Endothelial cell (in vitro differentiated cells): Measurements from ENCODE around the gene NCAPD2. TPM values are rescaled to one million over a fixed set of nuclear protein-coding genes. Genes with fewer than 3 reads are reported as not detected.

ENCODE experiments used
- DNase-seq: peaks from one replicate; pipeline ENCODE4 v3.0.0; 2021; ENCODE audit warnings: low spot score
- H3K27ac Mint-ChIP-seq: one replicate; pipeline ENCODE4 v1.8.0; 2021; ENCODE audit warnings: mixed read lengths, inconsistent platforms; ENCODE audit not compliant: unreplicated experiment
- H3K27me3 Mint-ChIP-seq: one replicate; pipeline ENCODE4 v1.8.0; 2021; ENCODE audit warnings: mild to moderate bottlenecking, moderate library complexity, mixed read lengths, inconsistent platforms; ENCODE audit not compliant: unreplicated experiment
- H3K36me3 Mint-ChIP-seq: one replicate; pipeline ENCODE4 v1.8.0; 2021; ENCODE audit warnings: mild to moderate bottlenecking, low read depth, mixed read lengths, inconsistent platforms; ENCODE audit not compliant: unreplicated experiment
- H3K4me1 Mint-ChIP-seq: one replicate; pipeline ENCODE4 v1.8.0; 2021; ENCODE audit warnings: mild to moderate bottlenecking, mixed read lengths, inconsistent platforms; ENCODE audit not compliant: unreplicated experiment
- H3K4me3 Mint-ChIP-seq: one replicate; pipeline ENCODE4 v1.8.0; 2021; ENCODE audit warnings: mild to moderate bottlenecking, mixed read lengths, inconsistent platforms; ENCODE audit not compliant: unreplicated experiment
- H3K9me3 Mint-ChIP-seq: one replicate; pipeline ENCODE4 v1.8.0; 2021; ENCODE audit warnings: mixed read lengths, inconsistent platforms; ENCODE audit not compliant: unreplicated experiment
- CTCF ChIP-seq: fragments of 200-600 bp; sonication (generic); IDR thresholded peaks from one replicate; pipeline ENCODE4 v1.5.0; 2021; ENCODE audit warnings: antibody characterized with exemption; ENCODE audit not compliant: unreplicated experiment
- total RNA-seq: library from RNA; stranded (reverse); fragmentation: NEBNext Ultra II Directional; extraction: Animal tissue kit (Norgen Biotek cat#: 25700); gene quantifications from one replicate; pipeline ENCODE4 v1.2.1, GENCODE V29; 2021; ENCODE audit not compliant: unreplicated experiment

NCAPD2 gene
- total RNA-seq, 1 donor from 2014 or later = 25.3 TPM

- no peaks in the 10 kb centered on the region for H3K9me3 Mint-ChIP-seq
- no peak for TF ChIP-seq CTCF
- peaks cover 40% of the 10 kb centered on the region for H3K4me1 Mint-ChIP-seq
- H3K27me3 Mint-ChIP-seq = peaks cover 17% of the 10 kb centered on the region
- DNase-seq = no peak
- peak overlapping the region; percentile 21 for H3K4me3 Mint-ChIP-seq
- H3K36me3 Mint-ChIP-seq = peaks cover 24% of the 10 kb centered on the region
- peak overlapping the region; percentile 52 for H3K27ac Mint-ChIP-seq
These were observed 45.4 kb downstream of the NCAPD2 start for GRCh38 chr12:6539314-6539682.

- Mint-ChIP-seq H3K4me3 (peak overlapping the region; percentile 21), H3K36me3 (peaks cover 28% of the 10 kb centered on the region), H3K4me1 (peaks cover 40% of the 10 kb centered on the region), H3K27me3 (peaks cover 19% of the 10 kb centered on the region), H3K27ac (no peak overlapping the region), H3K9me3 (no peaks in the 10 kb centered on the region)
- DNase-seq = no peak
- no peak for TF ChIP-seq CTCF
These were observed 45.8 kb downstream of the NCAPD2 start for GRCh38 chr12:6539707-6540134.

DNA sequence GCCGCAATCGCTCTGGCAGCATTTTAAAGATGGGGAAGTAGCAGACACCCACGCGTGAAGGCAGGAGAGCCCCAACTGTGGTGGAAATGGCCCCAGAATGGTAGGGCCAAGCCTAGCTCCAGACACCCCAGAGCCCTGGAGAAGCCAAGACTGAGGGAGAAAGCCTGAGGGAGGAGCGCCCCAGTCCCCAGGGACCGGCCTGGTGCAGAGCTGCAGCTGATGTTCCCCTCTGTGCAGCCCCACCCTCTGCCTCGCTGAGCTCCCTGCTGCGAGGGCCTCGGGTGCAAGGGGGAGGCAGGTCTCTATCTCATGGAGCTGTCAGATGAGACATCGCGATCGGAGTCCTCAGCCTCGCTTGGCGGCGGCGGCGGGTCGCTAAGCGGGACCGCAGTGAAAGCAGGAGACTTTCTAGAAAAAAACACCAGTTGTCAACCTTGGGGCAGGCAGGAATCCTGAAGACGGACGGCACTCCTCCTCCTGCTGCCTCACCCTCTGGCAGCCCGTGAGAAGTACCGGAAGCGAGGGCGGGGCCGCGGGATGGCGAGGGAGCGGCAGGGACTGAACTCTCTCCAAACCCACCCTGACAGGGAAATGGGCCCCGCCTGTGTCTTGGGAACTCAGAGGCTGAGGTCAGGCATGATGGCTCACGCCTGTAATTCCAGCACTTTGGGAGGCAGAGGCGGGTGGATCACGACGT lies 46.4 kb downstream of the NCAPD2 start:
- Mint-ChIP-seq H3K27ac (no peak overlapping the region), H3K36me3 (peaks cover 28% of the 10 kb centered on the region), H3K9me3 (no peaks in the 10 kb centered on the region), H3K27me3 (peaks cover 16% of the 10 kb centered on the region), H3K4me3 (no peak overlapping the region), H3K4me1 (peaks cover 40% of the 10 kb centered on the region)
- DNase-seq = peak; percentile 53
- TF ChIP-seq CTCF = no peak

DNA sequence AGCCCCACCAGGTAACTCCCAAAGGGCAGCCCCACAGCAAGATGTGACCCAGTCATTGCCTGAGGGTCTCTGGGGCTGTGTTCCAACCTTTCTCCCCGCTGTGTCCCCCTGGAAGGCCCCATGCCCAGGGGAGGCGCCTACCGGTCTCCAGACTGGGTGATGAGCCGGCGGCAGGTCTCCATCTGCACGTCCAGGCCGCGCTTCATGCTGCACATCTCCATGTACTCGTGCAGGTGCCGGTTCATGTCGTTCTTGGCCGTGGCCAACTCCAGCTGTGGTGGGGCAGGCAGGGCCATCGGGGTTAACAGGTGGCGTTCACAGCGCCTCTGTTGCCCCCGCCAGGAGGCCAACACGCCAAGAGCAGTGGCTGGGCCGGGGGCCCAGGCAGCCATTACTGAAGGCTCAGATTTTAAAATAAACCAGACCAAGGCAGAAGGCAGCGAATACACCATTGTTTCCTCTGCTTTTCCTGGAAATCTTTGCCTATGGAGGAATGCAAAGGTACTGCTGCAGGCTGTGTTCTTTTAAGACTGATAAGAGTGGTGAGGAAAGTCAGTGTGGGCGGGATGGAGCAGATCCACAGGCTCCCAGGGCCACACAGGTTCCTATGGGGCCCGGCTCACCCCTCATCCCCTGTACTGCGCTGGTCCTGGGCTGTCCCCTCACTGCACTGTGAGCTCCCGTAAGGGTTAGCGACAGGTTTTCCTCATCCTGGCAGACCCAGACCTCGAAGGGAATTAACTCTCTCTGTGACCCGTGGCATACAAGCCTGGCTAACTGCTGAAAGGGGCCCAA lies 47.7 kb downstream of the NCAPD2 start:
- no peak for TF ChIP-seq CTCF
- peaks cover 8% of the 10 kb centered on the region for H3K27me3 Mint-ChIP-seq
- H3K27ac Mint-ChIP-seq = peak overlapping the region; percentile 79
- peaks cover 31% of the 10 kb centered on the region for H3K36me3 Mint-ChIP-seq
- DNase-seq = no peak
- H3K4me3 Mint-ChIP-seq = no peak overlapping the region
- peaks cover 39% of the 10 kb centered on the region for H3K4me1 Mint-ChIP-seq
- H3K9me3 Mint-ChIP-seq = no peaks in the 10 kb centered on the region
